Measurements from ENCODE around the gene TAS2R41. TPM values are rescaled to one million over a fixed set of nuclear protein-coding genes. Genes with fewer than 3 reads are reported as not detected.

Gene TAS2R41, protein sequence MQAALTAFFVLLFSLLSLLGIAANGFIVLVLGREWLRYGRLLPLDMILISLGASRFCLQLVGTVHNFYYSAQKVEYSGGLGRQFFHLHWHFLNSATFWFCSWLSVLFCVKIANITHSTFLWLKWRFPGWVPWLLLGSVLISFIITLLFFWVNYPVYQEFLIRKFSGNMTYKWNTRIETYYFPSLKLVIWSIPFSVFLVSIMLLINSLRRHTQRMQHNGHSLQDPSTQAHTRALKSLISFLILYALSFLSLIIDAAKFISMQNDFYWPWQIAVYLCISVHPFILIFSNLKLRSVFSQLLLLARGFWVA
- total RNA-seq: not detected in 2 replicates
- long read RNA-seq: 0 reads

DNA sequence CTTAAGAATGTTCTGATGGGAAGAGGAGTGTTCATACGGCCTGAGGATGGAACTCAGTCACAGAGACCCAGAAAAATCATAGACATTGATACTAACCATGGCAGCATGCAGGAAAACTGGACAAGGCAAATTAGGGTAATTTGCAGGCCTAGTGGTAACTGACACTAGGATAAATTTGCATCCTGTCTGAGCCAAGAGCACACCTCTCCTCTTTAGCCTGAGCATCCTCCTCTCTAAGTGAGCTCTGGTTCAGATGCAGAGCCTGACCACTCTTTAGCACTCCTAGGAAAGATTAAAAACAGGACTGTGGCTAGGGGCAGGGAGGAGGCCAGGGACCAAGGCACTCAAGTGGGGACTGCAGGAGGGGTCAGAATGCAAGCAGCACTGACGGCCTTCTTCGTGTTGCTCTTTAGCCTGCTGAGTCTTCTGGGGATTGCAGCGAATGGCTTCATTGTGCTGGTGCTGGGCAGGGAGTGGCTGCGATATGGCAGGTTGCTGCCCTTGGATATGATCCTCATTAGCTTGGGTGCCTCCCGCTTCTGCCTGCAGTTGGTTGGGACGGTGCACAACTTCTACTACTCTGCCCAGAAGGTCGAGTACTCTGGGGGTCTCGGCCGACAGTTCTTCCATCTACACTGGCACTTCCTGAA lies at the start of gene TAS2R41:
Gene TAS2R41, plus strand, starts transcription at position 373 of the 650 bp plus-strand sequence. Its CDS starts 0 bp downstream, at position 373.
- Mint-ChIP-seq H3K36me3 (ENCODE audit: insufficient read depth) (no peaks in the 10 kb centered on the region), H3K27ac (no peak within 1 kb of the TSS), H3K9me3 (ENCODE audit: low read depth) (peaks cover 4% of the 10 kb centered on the region), H3K4me1 (ENCODE audit: low read depth) (no peaks in the 10 kb centered on the region), H3K27me3 (no peaks in the 10 kb centered on the region), H3K4me3 (ENCODE audit: low read depth) (no peak within 1 kb of the TSS)
- no peak for DNase-seq (ENCODE audit: low spot score, unreplicated experiment)
- TF ChIP-seq, protein P1, sequence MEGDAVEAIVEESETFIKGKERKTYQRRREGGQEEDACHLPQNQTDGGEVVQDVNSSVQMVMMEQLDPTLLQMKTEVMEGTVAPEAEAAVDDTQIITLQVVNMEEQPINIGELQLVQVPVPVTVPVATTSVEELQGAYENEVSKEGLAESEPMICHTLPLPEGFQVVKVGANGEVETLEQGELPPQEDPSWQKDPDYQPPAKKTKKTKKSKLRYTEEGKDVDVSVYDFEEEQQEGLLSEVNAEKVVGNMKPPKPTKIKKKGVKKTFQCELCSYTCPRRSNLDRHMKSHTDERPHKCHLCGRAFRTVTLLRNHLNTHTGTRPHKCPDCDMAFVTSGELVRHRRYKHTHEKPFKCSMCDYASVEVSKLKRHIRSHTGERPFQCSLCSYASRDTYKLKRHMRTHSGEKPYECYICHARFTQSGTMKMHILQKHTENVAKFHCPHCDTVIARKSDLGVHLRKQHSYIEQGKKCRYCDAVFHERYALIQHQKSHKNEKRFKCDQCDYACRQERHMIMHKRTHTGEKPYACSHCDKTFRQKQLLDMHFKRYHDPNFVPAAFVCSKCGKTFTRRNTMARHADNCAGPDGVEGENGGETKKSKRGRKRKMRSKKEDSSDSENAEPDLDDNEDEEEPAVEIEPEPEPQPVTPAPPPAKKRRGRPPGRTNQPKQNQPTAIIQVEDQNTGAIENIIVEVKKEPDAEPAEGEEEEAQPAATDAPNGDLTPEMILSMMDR (IDR thresholded peaks at IDR 0.05; ENCODE audit: unreplicated experiment): no peak

DNA sequence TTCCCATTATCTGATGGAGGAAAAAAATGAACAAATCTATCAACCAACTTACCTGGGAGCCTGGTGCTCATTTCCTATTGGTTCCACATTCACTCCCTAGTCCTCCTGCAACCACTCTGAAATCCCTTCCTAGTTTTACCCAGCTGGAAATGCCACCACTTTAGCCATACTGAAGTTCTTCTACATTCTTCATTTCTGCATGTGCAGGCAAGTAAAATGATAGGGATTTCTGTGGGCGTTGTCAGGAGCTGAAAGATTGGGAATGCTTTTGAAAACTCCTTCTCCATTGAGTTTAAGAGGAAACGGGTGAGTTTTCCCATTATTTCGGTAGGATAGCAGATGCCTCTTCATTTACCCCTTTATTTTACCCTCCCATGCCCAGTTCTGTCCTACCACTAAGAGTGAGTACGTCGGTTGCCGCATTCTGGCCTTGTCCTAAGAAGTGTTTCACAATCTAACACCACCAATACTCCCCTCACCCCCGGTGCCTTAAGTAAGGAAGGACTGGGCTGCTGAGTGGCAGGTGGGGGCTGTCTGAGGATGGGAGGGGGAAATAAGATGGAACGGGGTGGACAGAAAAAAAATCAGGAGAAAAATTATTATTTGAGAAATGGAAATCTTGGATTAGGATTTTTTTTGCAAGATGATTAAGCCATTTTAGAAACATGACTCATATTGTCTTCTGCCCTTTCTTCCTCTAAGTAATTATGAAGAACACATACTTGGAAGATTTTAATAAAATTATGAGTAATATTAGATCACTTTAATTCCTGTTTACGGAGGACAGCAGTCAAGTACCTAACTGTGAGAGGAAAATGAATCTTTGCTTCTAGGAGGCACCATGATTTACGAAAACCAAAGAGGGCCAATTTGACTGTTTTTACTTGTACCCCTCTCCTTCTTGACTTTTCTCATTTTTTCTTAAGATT lies 47.6 kb upstream of the TAS2R41 start:
- Mint-ChIP-seq H3K27me3 (no peaks in the 10 kb centered on the region), H3K4me3 (ENCODE audit: low read depth) (no peak overlapping the region), H3K27ac (no peak overlapping the region), H3K4me1 (ENCODE audit: low read depth) (peaks cover 2% of the 10 kb centered on the region), H3K9me3 (ENCODE audit: low read depth) (no peaks in the 10 kb centered on the region), H3K36me3 (ENCODE audit: insufficient read depth) (no peaks in the 10 kb centered on the region)
- TF ChIP-seq, protein P1 (IDR thresholded peaks at IDR 0.05; ENCODE audit: unreplicated experiment): no peak
- DNase-seq (ENCODE audit: low spot score, unreplicated experiment): no peak

DNA sequence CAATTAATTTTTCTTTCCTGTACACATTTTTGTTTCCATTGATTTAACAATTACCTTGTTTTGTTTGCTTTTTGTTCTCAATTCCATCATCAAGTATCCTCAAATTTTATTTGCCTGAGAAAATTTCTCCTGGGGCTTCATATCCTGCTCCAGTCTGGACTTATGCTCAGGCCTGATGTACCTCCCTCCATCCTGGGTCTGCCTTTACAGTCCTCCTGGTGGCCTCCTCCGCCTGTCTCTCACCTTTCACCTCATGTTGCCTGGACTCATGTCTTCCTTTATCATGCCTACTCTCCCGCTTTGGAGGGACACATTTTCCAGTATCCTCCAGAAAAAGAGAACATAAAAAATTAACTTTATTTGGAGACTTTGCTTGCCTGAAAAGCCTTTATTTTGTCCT lies 46.6 kb upstream of the TAS2R41 start:
- Mint-ChIP-seq H3K27ac (no peak overlapping the region), H3K36me3 (ENCODE audit: insufficient read depth) (no peaks in the 10 kb centered on the region)
- no peak for DNase-seq (ENCODE audit: low spot score, unreplicated experiment)

DNA sequence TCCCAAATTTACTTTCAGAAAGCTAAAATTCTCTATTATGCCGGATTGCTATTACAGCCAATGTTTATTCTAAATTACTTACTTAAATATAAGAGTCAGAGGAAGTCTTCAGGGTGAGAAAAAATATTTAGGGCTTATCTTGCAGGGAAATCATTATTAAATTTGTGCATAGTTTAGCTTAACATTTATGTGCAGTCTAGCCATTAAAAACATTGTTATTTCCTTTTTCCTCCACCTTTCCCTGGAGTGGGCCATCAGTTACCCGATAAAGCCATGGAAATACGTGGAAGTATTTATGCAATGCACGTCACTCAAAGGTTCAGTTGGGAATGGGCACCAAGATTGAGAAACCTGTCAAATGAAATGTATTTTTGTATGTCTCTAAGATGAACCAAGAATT lies 43.9 kb upstream of the TAS2R41 start:
- H3K27ac Mint-ChIP-seq: no peak overlapping the region
- no peak overlapping the region for H3K4me3 Mint-ChIP-seq (ENCODE audit: low read depth)
- TF ChIP-seq, protein P1 (IDR thresholded peaks at IDR 0.05; ENCODE audit: unreplicated experiment): no peak
- peaks cover 6% of the 10 kb centered on the region for H3K4me1 Mint-ChIP-seq (ENCODE audit: low read depth)
- no peaks in the 10 kb centered on the region for H3K36me3 Mint-ChIP-seq (ENCODE audit: insufficient read depth)
- no peak for DNase-seq (ENCODE audit: low spot score, unreplicated experiment)
- H3K27me3 Mint-ChIP-seq: no peaks in the 10 kb centered on the region
- no peaks in the 10 kb centered on the region for H3K9me3 Mint-ChIP-seq (ENCODE audit: low read depth)

More for the DNA sequence above, 46.6 kb upstream of the TAS2R41 start:
- TF ChIP-seq, protein P1 (IDR thresholded peaks at IDR 0.05; ENCODE audit: unreplicated experiment): no peak
- Mint-ChIP-seq H3K4me3 (ENCODE audit: low read depth) (no peak overlapping the region), H3K4me1 (ENCODE audit: low read depth) (peaks cover 2% of the 10 kb centered on the region), H3K9me3 (ENCODE audit: low read depth) (no peaks in the 10 kb centered on the region), H3K27me3 (no peaks in the 10 kb centered on the region)

DNA sequence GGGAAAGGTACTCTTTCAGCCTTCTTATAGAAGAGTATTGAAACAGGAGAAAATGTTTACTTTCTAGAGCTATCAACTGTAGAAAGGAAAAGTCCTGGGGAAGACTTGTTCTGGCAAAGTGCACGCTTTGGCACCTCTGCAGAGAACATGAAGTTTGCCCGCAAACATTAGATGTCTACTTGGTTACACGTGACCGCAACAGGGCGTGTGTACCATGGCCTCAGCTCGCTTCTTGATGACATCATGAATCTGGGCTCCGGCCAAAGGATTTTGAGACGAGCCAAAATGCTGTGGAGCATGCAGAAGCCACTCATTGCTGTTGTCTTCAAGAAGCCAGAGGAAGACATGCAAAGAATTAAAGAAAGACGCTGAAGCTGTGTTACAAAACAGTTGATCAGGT lies 43.0 kb upstream of the TAS2R41 start:
- Mint-ChIP-seq H3K27ac (no peak overlapping the region), H3K4me3 (ENCODE audit: low read depth) (no peak overlapping the region), H3K9me3 (ENCODE audit: low read depth) (no peaks in the 10 kb centered on the region), H3K4me1 (ENCODE audit: low read depth) (peaks cover 6% of the 10 kb centered on the region), H3K36me3 (ENCODE audit: insufficient read depth) (no peaks in the 10 kb centered on the region), H3K27me3 (peaks cover under 1% of the 10 kb centered on the region)
- DNase-seq (ENCODE audit: low spot score, unreplicated experiment): no peak
- TF ChIP-seq, protein P1 (IDR thresholded peaks at IDR 0.05; ENCODE audit: unreplicated experiment): no peak

Data from progenitor cell of endocrine pancreas (in vitro differentiated cells).